ENCODE measurements around the gene CNOT6L. TPM values are rescaled to one million over a fixed set of nuclear protein-coding genes. Genes with fewer than 3 reads are reported as not detected.
"Not testable (repeated sequence)": the region's sequence is repeated elsewhere in the genome, so short reads cannot be mapped to it uniquely, and the experiment has no call there.

The CNOT6L gene
- total RNA-seq, 1 donor from 2014 or later, result 27.2 TPM

DNA sequence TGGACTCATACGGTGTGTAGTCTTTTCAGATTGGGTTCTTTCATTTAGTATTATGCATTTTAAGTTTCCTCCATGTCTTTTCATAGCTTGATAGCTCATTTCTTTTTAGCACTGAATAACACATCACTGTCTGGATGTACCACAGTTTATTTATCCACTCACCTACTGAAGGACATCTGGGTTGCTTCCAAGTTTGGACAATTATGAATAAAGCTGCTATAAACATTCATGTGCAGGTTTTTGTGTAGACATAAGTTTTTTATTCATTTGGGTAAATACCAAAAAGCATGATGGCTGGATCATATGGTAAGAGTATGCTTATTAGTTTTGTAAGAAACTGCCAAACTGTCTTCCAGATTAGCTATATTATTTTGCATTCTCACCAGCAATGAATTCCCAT is 29.0 kb downstream of the CNOT6L start:
- DNase-seq (ENCODE audit: low spot score), result no peak
- intact Hi-C loops (cut with DNase I), result loop anchor here (10.0 kb wide), 1 partner anchor 55 kb away; no protein-coding TSS in a partner anchor

DNA sequence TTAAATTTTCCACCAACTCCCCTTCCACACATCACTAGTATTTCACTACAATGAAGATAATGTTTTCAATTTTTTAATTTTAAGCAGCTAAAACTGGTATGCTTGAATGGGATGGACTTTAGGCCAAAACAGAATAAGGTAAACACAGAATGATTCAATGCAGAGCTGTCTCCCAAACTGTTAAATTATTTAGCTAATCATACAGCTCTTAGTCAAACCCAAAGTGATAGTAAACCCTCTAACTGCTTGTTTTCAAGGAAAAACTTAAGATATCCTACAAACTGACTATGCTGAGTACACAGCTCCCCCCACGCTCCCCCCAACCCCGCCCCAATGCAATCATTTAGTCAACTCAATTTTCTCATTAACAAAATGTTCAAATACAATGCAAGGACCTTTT is 30.2 kb downstream of the CNOT6L start:
- intact Hi-C loops (cut with DNase I), result no loop called here
- no peak for DNase-seq (ENCODE audit: low spot score)

DNA sequence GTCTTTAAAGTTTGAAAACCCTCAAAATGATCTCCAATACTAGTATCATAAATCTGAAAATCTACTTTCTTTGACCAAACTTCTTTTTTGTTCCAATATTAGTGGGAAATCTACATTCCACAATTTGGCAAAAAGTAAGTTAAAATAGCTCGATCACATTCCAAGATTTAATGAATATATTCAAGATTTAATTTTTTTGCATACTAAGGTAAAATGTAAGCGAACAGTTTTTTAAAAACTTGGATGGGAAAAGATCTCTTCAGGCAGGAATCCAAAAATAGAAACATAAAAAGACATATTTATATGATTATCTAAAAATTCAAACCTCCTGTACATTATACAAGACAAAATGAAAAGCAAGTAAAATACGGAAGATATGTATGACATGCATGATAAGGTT is 31.2 kb downstream of the CNOT6L start:
- intact Hi-C loops (cut with DNase I), result no loop called here
- no peak for DNase-seq (ENCODE audit: low spot score)

DNA sequence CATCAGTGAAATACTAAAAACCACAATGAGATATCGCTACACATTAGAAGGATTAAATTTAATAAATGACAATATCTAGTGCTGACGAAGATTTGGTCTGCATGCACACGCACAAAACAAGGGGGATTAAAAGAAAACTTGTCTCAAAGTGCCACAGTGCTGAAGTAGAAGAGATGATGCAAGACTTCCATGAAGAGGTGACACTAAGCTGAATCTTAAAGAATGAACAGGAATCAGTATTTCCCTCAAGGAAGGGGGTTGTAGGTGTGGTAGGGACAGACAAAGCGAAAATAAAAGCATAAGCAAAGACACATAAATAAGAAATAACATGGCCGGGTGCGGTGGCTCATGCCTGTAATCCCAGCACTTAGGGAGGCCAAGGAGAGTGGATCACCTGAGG is 33.5 kb downstream of the CNOT6L start:
- intact Hi-C loops (cut with DNase I), result no loop called here
- DNase-seq (ENCODE audit: low spot score), result no peak

DNA sequence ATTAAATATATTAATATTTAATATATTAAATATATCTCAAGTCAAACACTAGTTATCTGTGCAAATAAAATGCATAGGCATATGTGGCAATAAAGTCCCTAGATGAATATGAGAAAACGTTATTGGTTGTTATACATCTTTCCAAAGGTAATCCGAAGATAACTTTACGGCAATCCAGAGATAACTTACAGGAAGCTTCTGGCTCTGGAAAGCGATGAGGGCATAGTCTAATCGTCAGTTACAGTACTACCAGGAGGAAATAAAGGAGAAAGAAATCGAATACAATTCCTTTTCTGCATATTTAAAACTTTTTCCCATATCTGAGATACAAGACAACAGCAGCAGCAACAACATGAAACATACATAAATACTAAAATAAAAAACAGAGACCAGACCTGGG is 35.3 kb downstream of the CNOT6L start:
- DNase-seq (ENCODE audit: low spot score), result no peak
- intact Hi-C loops (cut with DNase I), result no loop called here

DNA sequence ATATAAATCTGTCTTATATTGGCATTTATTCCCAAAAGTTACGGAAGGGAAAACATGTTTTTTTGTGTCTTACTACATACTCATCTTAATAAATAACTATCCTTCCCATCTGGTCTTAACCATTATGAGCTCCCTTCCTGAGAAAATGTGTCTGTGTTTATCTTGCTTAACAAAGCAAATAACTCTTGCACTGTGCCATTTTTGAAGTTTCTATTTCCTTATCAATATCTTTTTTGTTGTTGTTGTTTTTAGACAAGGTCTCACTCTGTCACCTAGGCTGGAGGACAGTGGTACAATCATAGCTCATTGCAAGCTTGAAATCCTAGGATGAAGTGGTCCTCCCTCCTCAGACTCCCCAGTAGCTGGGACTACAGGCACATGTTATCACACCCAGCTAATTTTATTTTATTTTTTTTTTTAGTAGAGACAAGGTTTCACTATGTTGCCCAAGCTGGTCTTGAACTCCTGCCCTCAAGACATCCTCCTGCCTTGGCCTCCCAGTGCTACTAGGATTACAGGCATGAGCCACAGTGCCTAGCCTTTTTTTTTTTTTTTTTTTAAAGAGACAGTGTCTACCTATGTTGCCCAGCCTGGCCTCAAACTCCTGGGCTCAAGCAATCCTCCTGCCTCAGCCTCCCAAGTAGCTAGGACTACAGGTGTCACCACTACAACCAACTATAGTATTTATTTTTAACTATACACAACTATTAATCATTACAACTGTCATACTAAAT is 36.9 kb downstream of the CNOT6L start:
- no peak for DNase-seq (ENCODE audit: low spot score)
- intact Hi-C loops (cut with DNase I), result no loop called here

DNA sequence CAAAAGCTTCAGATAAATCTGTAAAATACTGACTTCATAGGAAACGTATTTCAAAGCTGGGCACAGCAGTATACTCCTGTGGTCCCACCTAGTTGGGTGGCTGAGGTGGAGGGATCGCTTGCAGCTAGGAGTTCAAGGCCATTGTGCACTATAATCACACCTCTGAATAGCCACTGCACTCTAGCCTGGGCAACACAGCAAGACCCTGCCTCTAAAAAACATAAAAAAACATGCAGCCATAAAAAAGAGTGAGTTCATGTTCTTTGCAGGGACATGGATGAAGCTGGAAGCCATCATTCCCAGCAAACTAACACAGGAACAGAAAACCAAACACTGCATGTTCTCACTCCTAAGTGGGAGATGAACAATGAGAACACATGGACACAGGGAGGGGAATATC is 38.4 kb downstream of the CNOT6L start:
- DNase-seq (ENCODE audit: low spot score); intact Hi-C loops (cut with DNase I): not testable (repeated sequence)

DNA sequence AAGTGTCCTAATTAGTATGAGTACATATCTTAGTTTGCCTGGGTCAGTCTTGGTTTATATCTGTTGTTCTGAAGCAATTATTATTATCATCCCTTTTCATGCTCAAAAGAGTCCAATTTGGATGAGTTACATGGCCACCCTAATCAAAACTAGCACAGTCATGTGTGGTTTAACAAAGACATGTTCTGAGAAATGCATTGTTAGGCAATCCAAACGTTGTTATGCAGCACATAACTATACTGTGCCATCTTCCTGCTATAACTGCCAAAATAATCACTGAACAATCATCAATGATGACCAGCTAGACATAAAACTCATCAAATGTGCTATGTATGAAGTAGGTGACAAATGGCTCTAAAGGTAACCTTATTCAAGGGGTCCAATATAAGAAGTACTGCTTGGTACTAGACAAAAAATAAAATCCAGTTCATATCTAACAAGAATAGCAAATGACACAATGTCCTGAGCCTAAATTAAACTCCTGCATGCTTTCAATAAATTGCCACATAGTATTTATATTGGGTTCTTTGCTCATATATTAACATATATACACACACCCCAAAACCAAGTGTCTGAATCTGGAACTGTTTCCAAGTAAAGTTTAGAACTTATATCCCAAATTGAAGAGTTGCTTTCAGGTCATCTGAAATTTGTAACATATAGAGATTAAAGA is 41.9 kb downstream of the CNOT6L start:
- intact Hi-C loops (cut with DNase I), result no loop called here
- no peak for DNase-seq (ENCODE audit: low spot score)

DNA sequence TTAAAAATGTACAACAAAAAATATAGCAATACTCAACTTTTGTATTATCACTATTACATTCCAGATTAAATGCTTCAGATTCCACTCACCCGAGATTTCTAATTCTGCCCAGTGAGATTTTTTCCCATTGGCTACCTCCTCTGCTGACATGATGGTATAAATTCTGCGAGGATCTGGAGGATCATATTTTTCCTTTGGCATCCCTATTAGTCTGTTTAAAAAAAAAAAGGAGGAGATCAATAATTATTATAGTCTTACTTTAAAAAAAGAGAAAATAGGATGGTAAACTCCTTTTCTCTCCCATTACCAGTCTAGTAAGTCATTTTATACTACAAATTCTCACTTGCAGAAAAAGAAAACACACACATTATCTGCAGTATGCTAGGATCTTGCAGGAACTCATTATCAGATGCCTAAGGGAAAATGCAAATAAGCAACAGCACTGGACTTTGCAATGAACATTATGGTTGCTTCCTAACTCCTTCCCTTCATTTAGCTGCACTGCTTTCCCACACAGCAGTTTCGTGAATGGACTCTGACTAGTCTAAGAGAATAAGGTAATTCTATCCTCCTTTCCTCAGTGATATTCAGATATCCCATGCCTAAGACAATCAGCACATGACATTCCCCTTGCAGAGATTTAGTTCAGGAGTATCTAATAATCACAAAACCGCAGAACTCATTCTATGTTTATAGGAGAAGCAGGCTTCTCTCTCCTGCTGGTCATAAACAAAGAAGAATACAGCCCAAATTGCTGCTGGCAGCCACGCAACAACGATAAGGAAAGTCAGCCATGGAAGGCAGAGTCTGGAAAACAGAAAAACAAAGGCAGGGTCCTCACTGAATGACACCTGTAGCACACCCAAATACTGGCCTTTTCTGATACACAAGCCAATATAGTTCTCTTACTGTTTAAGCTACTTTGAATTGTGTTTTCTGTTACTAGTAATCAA is 42.7 kb downstream of the CNOT6L start:
- intact Hi-C loops (cut with DNase I), result no loop called here
- DNase-seq (ENCODE audit: low spot score), result no peak

DNA sequence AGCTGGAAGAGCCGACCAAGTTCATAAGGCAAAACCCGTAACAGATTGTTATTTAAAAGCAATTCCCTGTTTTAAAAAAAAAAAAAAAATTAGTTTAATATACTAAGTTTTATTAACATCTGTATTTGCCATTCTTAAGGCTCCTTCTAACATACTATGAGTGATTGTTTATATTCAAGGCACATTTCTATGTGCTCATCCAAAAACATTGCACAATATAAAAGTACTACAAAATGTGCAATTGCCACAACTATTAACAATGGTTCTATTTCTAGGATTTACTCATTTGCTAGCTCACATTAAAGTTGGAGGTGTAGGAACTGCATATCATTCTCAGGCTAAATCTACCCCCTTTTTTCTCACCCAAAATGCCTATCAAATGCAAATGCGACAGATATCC is 46.1 kb downstream of the CNOT6L start:
- intact Hi-C loops (cut with DNase I), result no loop called here
- DNase-seq (ENCODE audit: low spot score), result no peak

DNA sequence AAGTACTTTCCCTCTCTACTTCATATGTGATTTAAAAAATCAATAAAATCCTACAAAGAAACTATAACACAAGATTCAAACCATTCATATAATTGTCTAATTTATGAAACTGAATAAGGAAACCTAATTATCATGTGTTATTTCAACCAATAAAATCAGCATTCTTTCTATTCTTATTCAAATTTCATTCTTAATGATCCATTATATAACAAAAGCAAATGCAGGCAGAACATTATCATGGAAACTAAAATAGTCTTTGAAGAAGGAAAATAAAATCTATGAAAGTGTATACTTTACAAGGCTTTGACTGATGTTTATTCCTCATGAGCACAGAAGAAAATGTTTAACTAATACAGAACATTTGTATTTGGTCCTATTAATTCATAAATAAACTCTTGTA is 47.6 kb downstream of the CNOT6L start:
- DNase-seq (ENCODE audit: low spot score), result no peak
- intact Hi-C loops (cut with DNase I), result no loop called here

DNA sequence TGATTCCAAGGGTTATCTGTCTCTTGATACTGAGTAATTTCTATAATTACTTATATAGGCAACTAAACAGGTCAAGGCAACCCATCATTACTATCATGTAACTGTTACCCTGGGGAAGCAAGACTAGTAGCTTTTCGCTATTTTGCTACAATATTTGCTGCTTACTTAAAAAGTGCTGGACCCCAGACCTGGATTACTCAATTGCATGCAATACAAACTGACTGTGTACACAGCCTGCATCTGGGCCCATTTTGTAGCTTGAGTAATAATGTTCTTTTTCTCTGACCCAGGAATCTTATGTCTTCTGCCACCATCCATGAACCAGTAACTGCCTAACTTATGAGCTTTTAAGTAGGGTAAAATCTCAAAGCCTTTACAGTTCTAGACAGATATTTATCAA is 53.4 kb downstream of the CNOT6L start:
- intact Hi-C loops (cut with DNase I), result no loop called here
- DNase-seq (ENCODE audit: low spot score), result no peak

DNA sequence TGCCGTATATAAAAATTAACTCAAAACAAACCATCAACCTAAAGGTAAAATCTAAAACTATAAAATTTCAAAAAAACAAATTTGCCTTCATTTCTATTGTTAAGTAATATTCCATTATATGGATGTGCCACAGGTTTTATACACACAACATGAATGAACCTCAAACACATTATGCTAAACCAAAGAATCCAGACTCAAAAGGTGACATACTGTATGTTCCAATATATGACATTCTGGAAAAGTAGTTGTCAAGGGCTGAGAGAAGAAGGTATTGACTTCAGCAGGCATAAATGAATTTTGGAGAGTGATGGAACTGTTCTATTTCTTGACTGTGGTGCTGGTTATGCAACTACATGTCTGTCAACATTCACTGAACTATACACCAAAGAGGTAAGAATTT is 56.6 kb downstream of the CNOT6L start:
- intact Hi-C loops (cut with DNase I), result no loop called here

DNA sequence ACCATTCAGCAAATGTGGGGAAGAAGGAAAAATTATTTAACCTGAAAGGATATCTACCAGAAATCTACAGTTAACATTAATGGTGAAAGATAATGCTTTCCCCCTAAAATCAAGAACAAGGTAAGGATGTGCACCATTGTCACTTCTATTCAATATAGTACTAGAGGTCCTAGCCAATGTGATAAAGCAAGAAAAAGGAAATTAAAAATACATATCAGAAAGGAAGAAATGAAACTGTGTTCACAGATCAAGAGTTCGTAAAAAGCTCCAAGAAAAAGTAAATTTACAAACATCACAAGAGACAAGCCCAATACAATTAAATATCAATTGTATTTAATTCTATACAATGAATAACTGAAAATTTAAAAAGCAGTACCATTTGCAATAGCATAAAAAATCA is 57.6 kb downstream of the CNOT6L start:
- intact Hi-C loops (cut with DNase I), result no loop called here
- no peak for DNase-seq (ENCODE audit: low spot score)

More for the DNA sequence above, 56.6 kb downstream of the CNOT6L start:
- DNase-seq (ENCODE audit: low spot score), result no peak

DNA sequence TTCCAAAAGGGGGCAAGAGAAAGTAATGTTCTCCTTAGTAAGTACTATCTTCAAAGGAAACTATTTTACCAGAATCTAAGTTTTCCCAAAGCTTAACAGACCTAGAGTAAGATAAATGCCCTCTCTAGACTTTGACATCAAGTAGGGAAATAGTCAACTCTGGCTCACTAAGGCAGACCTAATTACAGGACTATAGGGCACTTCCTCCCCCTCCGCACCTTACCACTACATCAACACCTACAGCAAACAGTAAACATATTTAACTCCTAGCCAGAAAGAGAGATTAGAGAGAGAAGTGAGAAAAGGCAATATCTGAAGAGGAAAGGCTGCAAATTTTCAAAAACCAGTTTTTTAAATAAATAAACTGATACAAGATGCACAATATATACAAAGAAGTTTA is 60.4 kb downstream of the CNOT6L start:
- intact Hi-C loops (cut with DNase I), result no loop called here
- no peak for DNase-seq (ENCODE audit: low spot score)

DNA sequence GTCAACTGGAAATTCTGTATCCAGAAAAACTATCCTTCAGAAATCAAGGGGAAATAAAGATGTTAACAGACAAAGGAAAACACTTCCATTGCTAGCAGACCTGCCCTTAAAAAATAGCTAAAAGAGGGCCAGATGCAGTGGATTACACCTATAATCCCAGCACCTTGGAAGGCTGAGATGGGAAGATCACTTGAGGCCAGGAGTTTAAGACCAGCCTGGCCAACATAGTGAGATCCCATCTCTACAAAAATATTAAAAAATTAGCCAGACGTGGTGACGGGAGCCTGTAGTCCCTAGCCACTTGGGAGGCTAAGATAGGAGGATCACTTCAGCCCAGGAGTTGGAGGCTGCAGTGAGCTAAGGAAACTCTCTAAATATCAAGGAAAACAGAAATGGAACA is 67.4 kb downstream of the CNOT6L start:
- DNase-seq (ENCODE audit: low spot score), result no peak
- intact Hi-C loops (cut with DNase I), result no loop called here

DNA sequence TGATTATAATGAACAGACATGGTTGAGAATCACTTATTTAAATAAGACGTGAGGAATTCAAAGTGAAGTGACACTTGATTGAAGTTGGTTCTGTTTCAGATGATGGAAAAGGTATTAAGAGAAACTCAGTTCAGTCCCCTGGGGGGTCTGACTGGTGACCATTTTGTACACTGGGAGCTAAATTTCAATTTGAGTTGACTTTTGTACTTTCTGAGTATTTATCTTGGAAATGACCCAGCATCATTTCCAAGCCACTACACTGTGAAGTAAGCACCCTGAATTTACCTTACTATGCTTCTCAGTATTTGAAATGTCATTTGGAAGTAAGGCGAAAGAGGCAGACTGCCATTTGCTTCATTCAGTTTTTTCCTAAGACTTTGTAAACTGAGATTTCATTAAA is 73.4 kb downstream of the CNOT6L start:
- no peak for DNase-seq (ENCODE audit: low spot score)
- intact Hi-C loops (cut with DNase I), result no loop called here

DNA sequence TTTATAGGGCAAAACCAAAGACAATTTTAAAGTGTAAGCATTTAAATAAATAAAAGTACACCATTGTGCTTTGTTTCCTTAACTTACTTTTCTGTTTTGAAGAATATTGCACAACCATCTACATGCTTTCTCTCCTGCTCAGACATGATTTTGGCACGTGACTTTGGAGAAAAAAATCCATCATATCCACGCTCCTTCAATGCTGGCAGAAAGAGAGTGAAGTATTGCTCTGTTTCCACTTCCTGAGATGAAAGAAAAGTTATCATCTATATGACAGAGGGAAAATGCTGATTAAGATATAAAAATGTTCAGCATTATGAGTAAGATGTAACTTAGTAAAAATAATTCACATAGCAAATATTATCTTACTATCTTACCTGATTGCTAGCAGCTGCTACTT is 77.1 kb downstream of the CNOT6L start:
- intact Hi-C loops (cut with DNase I), result no loop called here
- DNase-seq (ENCODE audit: low spot score), result no peak

DNA sequence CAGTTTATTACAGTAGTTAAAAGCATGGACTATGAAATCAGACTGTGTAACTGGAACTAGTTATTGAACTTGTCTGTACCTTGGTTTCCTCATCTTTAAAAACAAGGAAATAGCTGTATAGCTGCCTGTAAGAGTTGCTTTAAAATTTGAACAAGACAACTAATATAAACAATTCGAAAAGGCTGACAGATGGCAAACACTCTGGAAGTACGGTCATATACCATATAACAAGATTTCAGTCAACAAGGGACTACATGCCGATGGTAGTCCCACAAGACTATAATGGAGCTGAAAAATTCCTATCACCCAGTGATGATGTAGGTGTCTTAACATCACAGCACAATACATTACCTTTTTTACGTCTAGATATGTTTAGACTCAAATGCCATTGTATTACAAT is 78.7 kb downstream of the CNOT6L start:
- no peak for DNase-seq (ENCODE audit: low spot score)
- intact Hi-C loops (cut with DNase I), result no loop called here

DNA sequence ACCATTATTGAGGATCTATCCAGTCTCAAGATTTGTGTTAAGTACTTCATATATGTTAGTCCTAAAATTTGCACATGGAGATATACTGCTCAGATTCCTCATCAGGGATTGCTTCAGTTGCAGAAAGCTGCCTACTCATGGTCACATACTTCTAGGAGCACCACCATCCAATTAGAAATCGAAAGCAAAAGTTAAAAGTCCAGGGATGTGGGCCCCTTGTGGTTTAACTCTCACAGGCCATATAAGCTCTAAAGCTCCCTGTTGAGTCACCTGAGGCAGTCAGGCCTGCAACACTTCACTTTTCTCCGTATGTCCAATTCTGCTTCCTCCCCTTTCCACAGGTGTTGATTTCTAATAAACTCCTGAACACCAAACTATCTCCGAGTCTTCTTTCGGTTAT is 84.2 kb downstream of the CNOT6L start:
- no peak for DNase-seq (ENCODE audit: low spot score)
- intact Hi-C loops (cut with DNase I), result loop anchor here (10.0 kb wide), 2 partner anchors 60 to 130 kb away; partner anchors contain the start of gene MRPL1
